HEK293 (cell line): ENCODE results near the gene LAMA4.

Experiments
- AEBP2 ChIP-seq: fragments of 450-650 bp; formaldehyde crosslinking; IDR thresholded peaks from 2 replicates; pipeline ENCODE4 v1.5.1; 2016; ENCODE audit warnings: missing biosample characterization, missing genetic modification characterization, borderline replicate concordance
- HOXD13 ChIP-seq: sonication (generic); formaldehyde crosslinking; IDR thresholded peaks from 2 replicates; pipeline ENCODE4 v1.8.0; 2022; ENCODE audit warnings: missing genetic modification reagents, borderline replicate concordance
- KLF10 ChIP-seq: fragments of 450-650 bp; IDR thresholded peaks from 2 replicates; pipeline ENCODE4 v1.5.1; 2018; ENCODE audit warnings: missing biosample characterization, mild to moderate bottlenecking, missing genetic modification characterization
- KLF16 ChIP-seq: fragments of 450-650 bp; formaldehyde crosslinking; IDR thresholded peaks from 2 replicates; pipeline ENCODE4 v1.5.1; 2017; ENCODE audit warnings: missing biosample characterization, missing genetic modification characterization
- OVOL3 ChIP-seq: fragments of 450-650 bp; formaldehyde crosslinking; IDR thresholded peaks from 2 replicates; pipeline ENCODE4 v1.5.1; 2016; ENCODE audit warnings: missing biosample characterization, missing genetic modification characterization
- PRDM1 ChIP-seq: fragments of 450-650 bp; formaldehyde crosslinking; IDR thresholded peaks from 2 replicates; pipeline ENCODE4; 2016; ENCODE audit warnings: missing biosample characterization, missing genetic modification characterization
- TCF7L2 ChIP-seq: IDR thresholded peaks from 2 replicates; pipeline ENCODE4 v1.6.1; 2011; ENCODE audit warnings: low read depth, mild to moderate bottlenecking, inconsistent platforms, low read length, moderate library complexity, borderline replicate concordance
- ZBTB1 ChIP-seq: fragments of 450-650 bp; formaldehyde crosslinking; IDR thresholded peaks from 2 replicates; pipeline ENCODE4 v1.5.1; 2016; ENCODE audit warnings: missing biosample characterization, missing genetic modification characterization
- ZBTB11 ChIP-seq: fragments of 450-650 bp; formaldehyde crosslinking; conservative IDR thresholded peaks from 2 replicates; pipeline ENCODE4 v1.5.1; 2016; ENCODE audit warnings: low read depth, missing biosample characterization, missing genetic modification characterization
- ZBTB17 ChIP-seq: fragments of 450-650 bp; formaldehyde crosslinking; IDR thresholded peaks from 2 replicates; pipeline ENCODE4 v1.5.1; 2016; ENCODE audit warnings: missing biosample characterization, missing genetic modification characterization
- ZFP69B ChIP-seq: fragments of 450-650 bp; formaldehyde crosslinking; IDR thresholded peaks from 2 replicates; pipeline ENCODE4 v1.5.1; 2016; ENCODE audit warnings: missing biosample characterization, missing genetic modification characterization
- ZNF112 ChIP-seq: fragments of 450-650 bp; formaldehyde crosslinking; IDR thresholded peaks from 2 replicates; pipeline ENCODE4 v1.5.0; 2017; ENCODE audit warnings: missing biosample characterization, missing genetic modification characterization
- ZNF121 ChIP-seq: fragments of 450-650 bp; formaldehyde crosslinking; IDR thresholded peaks from 2 replicates; pipeline ENCODE4 v1.5.1; 2016; ENCODE audit warnings: missing biosample characterization, missing genetic modification characterization
- ZNF23 ChIP-seq: fragments of 450-650 bp; formaldehyde crosslinking; IDR thresholded peaks from 2 replicates; pipeline ENCODE4 v1.5.1; 2016; ENCODE audit warnings: missing biosample characterization, missing genetic modification characterization, borderline replicate concordance
- ZNF292 ChIP-seq: fragments of 450-650 bp; formaldehyde crosslinking; IDR thresholded peaks from 2 replicates; pipeline ENCODE4 v1.5.1; 2016; ENCODE audit warnings: low read depth, missing biosample characterization, missing genetic modification characterization, borderline replicate concordance
- ZNF416 ChIP-seq: fragments of 450-650 bp; formaldehyde crosslinking; IDR thresholded peaks from 2 replicates; pipeline ENCODE4 v1.5.1; 2016; ENCODE audit warnings: missing biosample characterization, missing genetic modification characterization
- ZNF518A ChIP-seq: fragments of 450-650 bp; formaldehyde crosslinking; conservative IDR thresholded peaks from 2 replicates; pipeline ENCODE4 v1.5.1; 2016; ENCODE audit warnings: low read depth, missing biosample characterization, missing genetic modification characterization
- ZNF548 ChIP-seq: fragments of 450-650 bp; formaldehyde crosslinking; IDR thresholded peaks from 2 replicates; pipeline ENCODE4 v1.5.1; 2016; ENCODE audit warnings: missing biosample characterization, missing genetic modification characterization
- ZNF549 ChIP-seq: fragments of 450-650 bp; IDR thresholded peaks from 2 replicates; pipeline ENCODE4 v1.5.1; 2018; ENCODE audit warnings: missing biosample characterization, missing genetic modification characterization, mild to moderate bottlenecking, inconsistent platforms, moderate library complexity
- ZNF596 ChIP-seq: fragments of 450-650 bp; IDR thresholded peaks from 2 replicates; pipeline ENCODE4 v1.5.0; 2018; ENCODE audit warnings: missing biosample characterization, mild to moderate bottlenecking, missing genetic modification characterization, moderate library complexity
- ZNF624 ChIP-seq: fragments of 450-650 bp; formaldehyde crosslinking; IDR thresholded peaks from 2 replicates; pipeline ENCODE4 v1.5.1; 2017; ENCODE audit warnings: missing biosample characterization, missing genetic modification characterization
- ZNF629 ChIP-seq: fragments of 450-650 bp; formaldehyde crosslinking; IDR thresholded peaks from 2 replicates; pipeline ENCODE4 v1.5.1; 2017; ENCODE audit warnings: missing biosample characterization, missing genetic modification characterization
- ZNF768 ChIP-seq: fragments of 450-650 bp; formaldehyde crosslinking; IDR thresholded peaks from 2 replicates; pipeline ENCODE4 v1.5.1; 2018; ENCODE audit warnings: missing biosample characterization, mild to moderate bottlenecking, missing genetic modification characterization
- TF ChIP-seq, protein P1 (sequence below): fragments of 450-650 bp; formaldehyde crosslinking; IDR thresholded peaks from 2 replicates; pipeline ENCODE4 v1.5.1; 2016; ENCODE audit warnings: missing biosample characterization, missing genetic modification characterization, low read depth
- TF ChIP-seq, protein P2 (sequence below): fragments of 450-650 bp; formaldehyde crosslinking; IDR thresholded peaks from 2 replicates; pipeline ENCODE4 v1.5.1; 2016; ENCODE audit warnings: missing biosample characterization, missing genetic modification characterization

The LAMA4 gene

GRCh38 chr6:112253841-112254816, at the start of gene LAMA4 (continued):
- TF ChIP-seq ZNF292 (tag by site-specific recombination) (no peak), ZNF416 (tag by site-specific recombination) (no peak), ZBTB1 (no peak), ZNF518A (0 out of 2 replicates have a peak, but pooled peaks have one; percentile 14), ZBTB11 (tag by site-specific recombination) (peak; percentile 32; the same call in 1 of the 2 replicates), ZNF768 (tag by site-specific recombination) (no peak), ZNF23 (tag by site-specific recombination) (no peak), ZNF548 (0 out of 2 replicates have a peak, but pooled peaks have one; percentile 45), HOXD13 (CRISPR knock-in tag) (no peak), AEBP2 (tag by site-specific recombination) (no peak), ZNF121 (tag by site-specific recombination) (peak; percentile 52; the same call in 1 of the 2 replicates), PRDM1 (peak; percentile 100), ZFP69B (tag by site-specific recombination) (peak; percentile 44; the same call in 1 of the 2 replicates), ZNF629 (tag by site-specific recombination) (no peak; the same call in none of the 2 replicates), OVOL3 (tag by site-specific recombination) (no peak), ZBTB17 (peak; percentile 84), KLF16 (tag by site-specific recombination) (peak; percentile 75), ZNF624 (tag by site-specific recombination) (peak; percentile 12; the same call in 1 of the 2 replicates), ZNF549 (tag by site-specific recombination) (no peak), TCF7L2 (no peak), KLF10 (tag by site-specific recombination) (no peak), ZNF596 (peak; percentile 92), ZNF112 (no peak)
- TF ChIP-seq, protein P1, sequence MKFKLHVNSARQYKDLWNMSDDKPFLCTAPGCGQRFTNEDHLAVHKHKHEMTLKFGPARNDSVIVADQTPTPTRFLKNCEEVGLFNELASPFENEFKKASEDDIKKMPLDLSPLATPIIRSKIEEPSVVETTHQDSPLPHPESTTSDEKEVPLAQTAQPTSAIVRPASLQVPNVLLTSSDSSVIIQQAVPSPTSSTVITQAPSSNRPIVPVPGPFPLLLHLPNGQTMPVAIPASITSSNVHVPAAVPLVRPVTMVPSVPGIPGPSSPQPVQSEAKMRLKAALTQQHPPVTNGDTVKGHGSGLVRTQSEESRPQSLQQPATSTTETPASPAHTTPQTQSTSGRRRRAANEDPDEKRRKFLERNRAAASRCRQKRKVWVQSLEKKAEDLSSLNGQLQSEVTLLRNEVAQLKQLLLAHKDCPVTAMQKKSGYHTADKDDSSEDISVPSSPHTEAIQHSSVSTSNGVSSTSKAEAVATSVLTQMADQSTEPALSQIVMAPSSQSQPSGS (tag by site-specific recombination), result no peak
- TF ChIP-seq, protein P2, sequence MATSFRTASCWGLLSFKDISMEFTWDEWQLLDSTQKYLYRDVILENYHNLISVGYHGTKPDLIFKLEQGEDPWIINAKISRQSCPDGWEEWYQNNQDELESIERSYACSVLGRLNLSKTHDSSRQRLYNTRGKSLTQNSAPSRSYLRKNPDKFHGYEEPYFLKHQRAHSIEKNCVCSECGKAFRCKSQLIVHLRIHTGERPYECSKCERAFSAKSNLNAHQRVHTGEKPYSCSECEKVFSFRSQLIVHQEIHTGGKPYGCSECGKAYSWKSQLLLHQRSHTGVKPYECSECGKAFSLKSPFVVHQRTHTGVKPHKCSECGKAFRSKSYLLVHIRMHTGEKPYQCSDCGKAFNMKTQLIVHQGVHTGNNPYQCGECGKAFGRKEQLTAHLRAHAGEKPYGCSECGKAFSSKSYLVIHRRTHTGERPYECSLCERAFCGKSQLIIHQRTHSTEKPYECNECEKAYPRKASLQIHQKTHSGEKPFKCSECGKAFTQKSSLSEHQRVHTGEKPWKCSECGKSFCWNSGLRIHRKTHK (tag by site-specific recombination), result no peak
